ENCODE data around the gene RPL27. TPM values are rescaled to one million over a fixed set of nuclear protein-coding genes. Genes with fewer than 3 reads are reported as not detected.

RPL27 gene
- total and polyA plus RNA-seq, 2 of the 13 experiments (the other 11 are each of a cell fraction or from before 2014, with no cell fraction given): 1,585 to 5,840 TPM

DNA sequence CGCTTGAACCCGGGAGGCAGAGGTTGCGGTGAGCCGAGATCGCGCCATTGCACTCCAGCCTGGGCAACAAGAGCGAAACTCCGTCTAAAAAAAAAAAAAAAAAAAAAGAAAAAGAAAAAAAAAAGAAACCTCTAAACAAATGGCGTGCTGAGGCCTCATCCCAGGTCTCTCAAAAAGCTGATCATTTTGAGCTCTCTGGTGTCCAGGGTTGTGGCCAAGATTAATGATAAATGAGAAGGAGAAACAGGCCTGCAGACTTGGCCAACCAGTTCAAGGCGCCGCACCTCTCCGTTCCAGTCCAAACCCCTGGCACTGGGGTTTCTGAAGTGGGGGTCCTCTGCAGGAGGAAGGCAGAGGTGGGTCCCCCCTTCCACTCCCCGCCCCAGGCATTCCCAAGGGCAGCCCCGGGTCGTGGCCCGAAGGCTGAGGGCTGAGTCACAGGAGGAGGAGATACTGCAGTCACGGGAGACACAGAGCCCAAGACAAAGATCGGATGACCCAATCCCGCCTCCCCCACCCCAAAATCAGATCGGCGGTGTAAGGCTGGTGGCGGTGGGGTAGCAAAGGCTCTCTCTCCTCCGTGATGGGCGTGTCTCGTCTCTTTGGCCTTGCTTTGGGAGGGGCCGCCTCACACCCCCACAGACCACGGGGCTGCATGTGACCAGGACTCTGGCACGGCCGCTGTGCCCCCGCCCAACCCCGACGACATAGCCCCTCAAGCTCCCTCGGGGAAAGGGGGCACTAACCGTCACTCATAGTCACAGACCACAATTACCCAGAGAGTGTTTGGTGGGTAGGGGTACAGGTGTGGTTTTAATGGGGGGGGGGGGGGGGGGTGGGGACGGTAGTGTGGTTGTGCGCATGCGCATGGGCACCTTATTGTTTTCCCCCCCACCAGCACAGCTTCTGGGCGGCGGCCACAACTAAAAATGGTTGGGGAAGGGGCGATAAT lies 22.8 kb downstream of the RPL27 start (continued):
- no peak for TF ChIP-seq ARNT2 (CRISPR knock-in tag; IDR thresholded peaks at IDR 0.05; ENCODE audit: low read depth)
- no peak; the same call in 1 of the 2 replicates for TF ChIP-seq JUNB (CRISPR knock-in tag; IDR thresholded peaks at IDR 0.05; ENCODE audit: borderline replicate concordance)
- TF ChIP-seq ZC3H13 (CRISPR knock-in tag; IDR thresholded peaks at IDR 0.05): peak; percentile 6; the same call in 1 of the 2 replicates
- no peak for TF ChIP-seq THYN1 (CRISPR knock-in tag; IDR thresholded peaks at IDR 0.05; ENCODE audit: borderline replicate concordance, low read depth)
- TF ChIP-seq, protein P1, sequence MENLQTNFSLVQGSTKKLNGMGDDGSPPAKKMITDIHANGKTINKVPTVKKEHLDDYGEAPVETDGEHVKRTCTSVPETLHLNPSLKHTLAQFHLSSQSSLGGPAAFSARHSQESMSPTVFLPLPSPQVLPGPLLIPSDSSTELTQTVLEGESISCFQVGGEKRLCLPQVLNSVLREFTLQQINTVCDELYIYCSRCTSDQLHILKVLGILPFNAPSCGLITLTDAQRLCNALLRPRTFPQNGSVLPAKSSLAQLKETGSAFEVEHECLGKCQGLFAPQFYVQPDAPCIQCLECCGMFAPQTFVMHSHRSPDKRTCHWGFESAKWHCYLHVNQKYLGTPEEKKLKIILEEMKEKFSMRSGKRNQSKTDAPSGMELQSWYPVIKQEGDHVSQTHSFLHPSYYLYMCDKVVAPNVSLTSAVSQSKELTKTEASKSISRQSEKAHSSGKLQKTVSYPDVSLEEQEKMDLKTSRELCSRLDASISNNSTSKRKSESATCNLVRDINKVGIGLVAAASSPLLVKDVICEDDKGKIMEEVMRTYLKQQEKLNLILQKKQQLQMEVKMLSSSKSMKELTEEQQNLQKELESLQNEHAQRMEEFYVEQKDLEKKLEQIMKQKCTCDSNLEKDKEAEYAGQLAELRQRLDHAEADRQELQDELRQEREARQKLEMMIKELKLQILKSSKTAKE (CRISPR knock-in tag; IDR thresholded peaks at IDR 0.05; ENCODE audit: borderline replicate concordance): no peak
- no peak for TF ChIP-seq SCMH1 (CRISPR knock-in tag; IDR thresholded peaks at IDR 0.05; ENCODE audit: borderline replicate concordance)
- TF ChIP-seq, protein P2, sequence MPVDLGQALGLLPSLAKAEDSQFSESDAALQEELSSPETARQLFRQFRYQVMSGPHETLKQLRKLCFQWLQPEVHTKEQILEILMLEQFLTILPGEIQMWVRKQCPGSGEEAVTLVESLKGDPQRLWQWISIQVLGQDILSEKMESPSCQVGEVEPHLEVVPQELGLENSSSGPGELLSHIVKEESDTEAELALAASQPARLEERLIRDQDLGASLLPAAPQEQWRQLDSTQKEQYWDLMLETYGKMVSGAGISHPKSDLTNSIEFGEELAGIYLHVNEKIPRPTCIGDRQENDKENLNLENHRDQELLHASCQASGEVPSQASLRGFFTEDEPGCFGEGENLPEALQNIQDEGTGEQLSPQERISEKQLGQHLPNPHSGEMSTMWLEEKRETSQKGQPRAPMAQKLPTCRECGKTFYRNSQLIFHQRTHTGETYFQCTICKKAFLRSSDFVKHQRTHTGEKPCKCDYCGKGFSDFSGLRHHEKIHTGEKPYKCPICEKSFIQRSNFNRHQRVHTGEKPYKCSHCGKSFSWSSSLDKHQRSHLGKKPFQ (CRISPR knock-in tag; IDR thresholded peaks at IDR 0.05; ENCODE audit: insufficient replicate concordance): no peak
- TF ChIP-seq ZNF121 (CRISPR knock-in tag; IDR thresholded peaks at IDR 0.05): no peak
- 0 out of 2 replicates have a peak, but pooled peaks have one; percentile 22 for TF ChIP-seq SIN3B (IDR thresholded peaks at IDR 0.05; ENCODE audit: low read length)
- TF ChIP-seq, protein P3, sequence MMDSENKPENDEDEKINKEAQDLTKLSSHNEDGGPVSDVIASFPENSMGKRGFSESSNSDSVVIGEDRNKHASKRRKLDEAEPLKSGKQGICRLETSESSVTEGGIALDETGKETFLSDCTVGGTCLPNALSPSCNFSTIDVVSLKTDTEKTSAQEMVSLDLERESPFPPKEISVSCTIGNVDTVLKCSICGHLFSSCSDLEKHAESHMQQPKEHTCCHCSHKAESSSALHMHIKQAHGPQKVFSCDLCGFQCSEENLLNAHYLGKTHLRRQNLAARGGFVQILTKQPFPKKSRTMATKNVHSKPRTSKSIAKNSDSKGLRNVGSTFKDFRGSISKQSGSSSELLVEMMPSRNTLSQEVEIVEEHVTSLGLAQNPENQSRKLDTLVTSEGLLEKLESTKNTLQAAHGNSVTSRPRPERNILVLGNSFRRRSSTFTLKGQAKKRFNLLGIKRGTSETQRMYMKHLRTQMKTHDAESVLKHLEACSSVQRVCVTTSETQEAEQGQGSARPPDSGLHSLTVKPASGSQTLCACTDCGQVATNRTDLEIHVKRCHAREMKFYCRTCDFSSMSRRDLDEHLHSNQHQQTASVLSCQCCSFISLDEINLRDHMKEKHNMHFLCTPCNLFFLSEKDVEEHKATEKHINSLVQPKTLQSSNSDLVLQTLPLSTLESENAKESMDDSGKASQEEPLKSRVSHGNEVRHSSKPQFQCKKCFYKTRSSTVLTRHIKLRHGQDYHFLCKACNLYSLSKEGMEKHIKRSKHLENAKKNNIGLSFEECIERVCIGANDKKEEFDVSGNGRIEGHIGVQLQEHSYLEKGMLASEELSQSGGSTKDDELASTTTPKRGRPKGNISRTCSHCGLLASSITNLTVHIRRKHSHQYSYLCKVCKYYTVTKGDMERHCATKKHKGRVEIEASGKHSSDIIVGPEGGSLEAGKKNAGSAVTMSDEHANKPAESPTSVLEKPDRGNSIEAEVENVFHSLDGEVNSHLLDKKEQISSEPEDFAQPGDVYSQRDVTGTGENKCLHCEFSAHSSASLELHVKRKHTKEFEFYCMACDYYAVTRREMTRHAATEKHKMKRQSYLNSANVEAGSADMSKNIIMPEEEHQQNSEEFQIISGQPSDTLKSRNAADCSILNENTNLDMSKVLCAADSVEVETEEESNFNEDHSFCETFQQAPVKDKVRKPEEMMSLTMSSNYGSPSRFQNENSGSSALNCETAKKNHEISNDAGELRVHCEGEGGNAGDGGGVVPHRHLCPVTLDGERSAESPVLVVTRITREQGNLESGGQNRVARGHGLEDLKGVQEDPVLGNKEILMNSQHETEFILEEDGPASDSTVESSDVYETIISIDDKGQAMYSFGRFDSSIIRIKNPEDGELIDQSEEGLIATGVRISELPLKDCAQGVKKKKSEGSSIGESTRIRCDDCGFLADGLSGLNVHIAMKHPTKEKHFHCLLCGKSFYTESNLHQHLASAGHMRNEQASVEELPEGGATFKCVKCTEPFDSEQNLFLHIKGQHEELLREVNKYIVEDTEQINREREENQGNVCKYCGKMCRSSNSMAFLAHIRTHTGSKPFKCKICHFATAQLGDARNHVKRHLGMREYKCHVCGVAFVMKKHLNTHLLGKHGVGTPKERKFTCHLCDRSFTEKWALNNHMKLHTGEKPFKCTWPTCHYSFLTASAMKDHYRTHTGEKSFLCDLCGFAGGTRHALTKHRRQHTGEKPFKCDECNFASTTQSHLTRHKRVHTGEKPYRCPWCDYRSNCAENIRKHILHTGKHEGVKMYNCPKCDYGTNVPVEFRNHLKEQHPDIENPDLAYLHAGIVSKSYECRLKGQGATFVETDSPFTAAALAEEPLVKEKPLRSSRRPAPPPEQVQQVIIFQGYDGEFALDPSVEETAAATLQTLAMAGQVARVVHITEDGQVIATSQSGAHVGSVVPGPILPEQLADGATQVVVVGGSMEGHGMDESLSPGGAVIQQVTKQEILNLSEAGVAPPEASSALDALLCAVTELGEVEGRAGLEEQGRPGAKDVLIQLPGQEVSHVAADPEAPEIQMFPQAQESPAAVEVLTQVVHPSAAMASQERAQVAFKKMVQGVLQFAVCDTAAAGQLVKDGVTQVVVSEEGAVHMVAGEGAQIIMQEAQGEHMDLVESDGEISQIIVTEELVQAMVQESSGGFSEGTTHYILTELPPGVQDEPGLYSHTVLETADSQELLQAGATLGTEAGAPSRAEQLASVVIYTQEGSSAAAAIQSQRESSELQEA (CRISPR knock-in tag; IDR thresholded peaks at IDR 0.05; ENCODE audit: not compliant biosample characterization): no peak

Measured in HepG2 (cell line).